Posterior vena cava (tissue), 2 donors: ENCODE measurements around the gene PIP5K1A. TPM values are rescaled to one million over a fixed set of nuclear protein-coding genes. Genes with fewer than 3 reads are reported as not detected.
"Not testable (repeated sequence)": the region's sequence is repeated elsewhere in the genome, so short reads cannot be mapped to it uniquely, and the experiment has no call there.

Source experiments
- DNase-seq: peaks from one replicate; pipeline ENCODE4 v3.0.0-alpha.2; 2020; ENCODE audit warnings: low spot score
- intact Hi-C, 2 donors: fragments of 100-400 bp; cut with DNase I; formaldehyde crosslinking; loops; one replicate each; pipeline versions ENCODE4 v1.14.1 to v1.14.2; 2022 to 2023
- total RNA-seq, 2 donors: library from RNA; stranded (reverse); fragmentation: NEBNext Ultra II Directional; extraction: Animal tissue kit (Norgen Biotek cat#: 25700); gene quantifications; one replicate each; pipeline ENCODE4 v1.2.1, GENCODE V29; 2021
- donor health status: DM: yes; HTN: yes; CAD: no.
- donor health status: DM: yes; HTN: yes; CAD: no.

The PIP5K1A gene
- total RNA-seq, 2 donors from 2014 or later: 39.1 to 41.9 TPM

- intact Hi-C loops: no loop called here
- DNase-seq: no peak
Measured at GRCh38 chr1:151187205-151187604, 11.1 kb upstream of the PIP5K1A start.

GRCh38 chr1:151188667-151189066 lies 9.7 kb upstream of the PIP5K1A start:
- DNase-seq, intact Hi-C loops: not testable (repeated sequence)

- intact Hi-C loops: no loop called here
- DNase-seq: peak; percentile 95
Measured at GRCh38 chr1:151189637-151190445, 8.5 kb upstream of the PIP5K1A start, which contains the start of gene VPS72. Gene VPS72, minus strand, starts transcription at chr1:151190197. Its CDS starts 76 bp downstream, at chr1:151190121.

GRCh38 chr1:151192047-151192446 lies 6.3 kb upstream of the PIP5K1A start:
- intact Hi-C loops: no loop called here
- DNase-seq: no peak

- no peak for DNase-seq
- intact Hi-C loops: no loop called here
Measured at GRCh38 chr1:151193304-151193703, 5.0 kb upstream of the PIP5K1A start.

GRCh38 chr1:151193856-151194255 lies 4.5 kb upstream of the PIP5K1A start:
- intact Hi-C loops: no loop called here
- DNase-seq: no peak

- intact Hi-C loops: loop anchor here (5.0 kb wide), 1 partner anchor 57 kb away; the partner anchor contains the start of gene PSMD4 (in 2 of the 2)
- DNase-seq: not testable (repeated sequence)
Measured at GRCh38 chr1:151194894-151195594, 3.3 kb upstream of the PIP5K1A start.

GRCh38 chr1:151196292-151196800 lies 2.0 kb upstream of the PIP5K1A start:
- intact Hi-C loops: loop anchor here (5.0 kb wide), 1 partner anchor 56 kb away; the partner anchor contains the start of gene PSMD4 (in 2 of the 2)
- no peak for DNase-seq

GRCh38 chr1:151197863-151198253 lies 494 bp upstream of the PIP5K1A start:
- intact Hi-C loops: loop anchor here (5.0 kb wide), 1 partner anchor 54 kb away; the partner anchor contains the start of gene PSMD4 (in 2 of the 2)

GRCh38 chr1:151199873-151200581 lies 1.7 kb downstream of the PIP5K1A start:
- intact Hi-C loops: loop anchor here (5.0 kb wide), 1 partner anchor 52 kb away; the partner anchor contains the start of gene PSMD4 (in 2 of the 2)
- DNase-seq: no peak

More at GRCh38 chr1:151197863-151198253, 494 bp upstream of the PIP5K1A start:
- no peak for DNase-seq

GRCh38 chr1:151205381-151205965 lies 7.1 kb downstream of the PIP5K1A start:
- DNase-seq, intact Hi-C loops: not testable (repeated sequence)

- DNase-seq: no peak
- intact Hi-C loops: loop anchor here in 1 of 2 donors (5.0 kb wide), 1 partner anchor 36 kb away; no protein-coding TSS in a partner anchor
Measured at GRCh38 chr1:151210830-151211229, 12.5 kb downstream of the PIP5K1A start.

GRCh38 chr1:151211972-151212705 lies 13.8 kb downstream of the PIP5K1A start:
- no peak for DNase-seq
- intact Hi-C loops: loop anchor here in 1 of 2 donors (5.0 kb wide), 1 partner anchor 35 kb away; no protein-coding TSS in a partner anchor

- intact Hi-C loops: loop anchor here in 1 of 2 donors (5.0 kb wide), 1 partner anchor 34 kb away; no protein-coding TSS in a partner anchor
- no peak for DNase-seq
Measured at GRCh38 chr1:151213560-151213959, 15.2 kb downstream of the PIP5K1A start.

- intact Hi-C loops: no loop called here
- DNase-seq: no peak
Measured at GRCh38 chr1:151221616-151222015, 23.3 kb downstream of the PIP5K1A start.

GRCh38 chr1:151222130-151222529 lies 23.8 kb downstream of the PIP5K1A start:
- DNase-seq: no peak
- intact Hi-C loops: no loop called here

GRCh38 chr1:151235235-151235634 lies 36.9 kb downstream of the PIP5K1A start:
- intact Hi-C loops: no loop called here
- DNase-seq: no peak
